LNCaP clone FGC (cell line): ENCODE results near the gene ZNF329.
A peak's percentile ranks its signal among the peaks of the same experiment; 100 is the strongest.

Experiments used
- DNase-seq: peaks from one replicate; pipeline ENCODE4 v3.0.0-alpha.2; 2011; ENCODE audit warnings: low read depth
- H3K4me3 ChIP-seq: 2 replicates; pipeline ENCODE4 v1.5.1; 2011; ENCODE audit warnings: mild to moderate bottlenecking, low read depth, low read length, control low read depth
- TF ChIP-seq, protein P1 (sequence below): IDR thresholded peaks from 2 replicates; pipeline ENCODE4 v1.5.1; 2012; ENCODE audit warnings: mild to moderate bottlenecking; ENCODE audit not compliant: control insufficient read depth, insufficient read depth; ENCODE audit errors: extremely low read depth

ZNF329 gene

DNA sequence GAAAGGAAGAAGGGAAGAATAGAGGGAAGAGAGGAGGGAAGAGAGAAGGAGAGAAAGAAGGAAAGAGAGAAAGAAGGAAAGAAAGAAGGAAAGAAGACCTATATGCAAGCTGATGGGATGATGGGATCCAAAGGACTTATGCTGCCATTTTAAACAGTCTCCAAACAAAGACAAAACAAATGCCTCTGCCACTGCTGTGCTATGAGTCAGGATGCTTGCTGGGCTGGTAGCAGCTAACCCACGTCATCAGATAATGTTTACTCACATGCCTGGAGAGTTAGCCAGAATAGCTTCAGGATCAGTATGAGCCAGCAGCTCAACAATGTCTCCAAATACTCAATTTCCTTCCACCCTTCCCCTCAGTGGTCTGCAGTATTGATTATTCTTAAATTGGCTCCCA, 20.3 kb upstream of the ZNF329 start:
- H3K4me3 ChIP-seq: no peak overlapping the region
- no peak for DNase-seq
- TF ChIP-seq, protein P1, sequence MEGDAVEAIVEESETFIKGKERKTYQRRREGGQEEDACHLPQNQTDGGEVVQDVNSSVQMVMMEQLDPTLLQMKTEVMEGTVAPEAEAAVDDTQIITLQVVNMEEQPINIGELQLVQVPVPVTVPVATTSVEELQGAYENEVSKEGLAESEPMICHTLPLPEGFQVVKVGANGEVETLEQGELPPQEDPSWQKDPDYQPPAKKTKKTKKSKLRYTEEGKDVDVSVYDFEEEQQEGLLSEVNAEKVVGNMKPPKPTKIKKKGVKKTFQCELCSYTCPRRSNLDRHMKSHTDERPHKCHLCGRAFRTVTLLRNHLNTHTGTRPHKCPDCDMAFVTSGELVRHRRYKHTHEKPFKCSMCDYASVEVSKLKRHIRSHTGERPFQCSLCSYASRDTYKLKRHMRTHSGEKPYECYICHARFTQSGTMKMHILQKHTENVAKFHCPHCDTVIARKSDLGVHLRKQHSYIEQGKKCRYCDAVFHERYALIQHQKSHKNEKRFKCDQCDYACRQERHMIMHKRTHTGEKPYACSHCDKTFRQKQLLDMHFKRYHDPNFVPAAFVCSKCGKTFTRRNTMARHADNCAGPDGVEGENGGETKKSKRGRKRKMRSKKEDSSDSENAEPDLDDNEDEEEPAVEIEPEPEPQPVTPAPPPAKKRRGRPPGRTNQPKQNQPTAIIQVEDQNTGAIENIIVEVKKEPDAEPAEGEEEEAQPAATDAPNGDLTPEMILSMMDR: no peak

DNA sequence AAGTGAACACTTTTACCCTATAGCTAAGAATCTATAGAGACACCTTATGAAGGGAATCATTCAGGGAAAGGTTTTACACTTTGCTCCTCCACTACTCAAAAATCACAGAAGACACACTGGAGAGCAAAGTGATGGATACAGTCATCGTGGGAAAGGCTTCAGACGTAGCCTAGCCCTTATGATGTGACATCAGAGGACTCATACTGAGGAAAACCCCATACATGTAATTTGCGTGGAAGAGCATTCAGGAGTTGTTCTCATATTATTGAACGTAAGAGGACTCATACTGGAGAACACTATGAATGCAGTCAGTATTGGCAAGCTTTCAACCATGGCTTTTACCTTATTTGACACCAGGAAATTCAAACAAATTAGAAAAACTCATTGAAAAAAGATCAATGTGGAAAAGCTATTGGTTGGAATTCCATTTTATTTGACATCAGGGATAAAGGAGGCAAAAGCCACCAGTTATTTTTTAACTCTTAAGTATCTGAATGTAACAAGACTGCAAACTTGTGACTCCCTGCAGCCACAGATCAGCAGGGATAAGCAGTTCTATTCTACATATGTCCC, 16.2 kb upstream of the ZNF329 start:
- no peak overlapping the region for H3K4me3 ChIP-seq
- TF ChIP-seq, protein P1: no peak
- no peak for DNase-seq

DNA sequence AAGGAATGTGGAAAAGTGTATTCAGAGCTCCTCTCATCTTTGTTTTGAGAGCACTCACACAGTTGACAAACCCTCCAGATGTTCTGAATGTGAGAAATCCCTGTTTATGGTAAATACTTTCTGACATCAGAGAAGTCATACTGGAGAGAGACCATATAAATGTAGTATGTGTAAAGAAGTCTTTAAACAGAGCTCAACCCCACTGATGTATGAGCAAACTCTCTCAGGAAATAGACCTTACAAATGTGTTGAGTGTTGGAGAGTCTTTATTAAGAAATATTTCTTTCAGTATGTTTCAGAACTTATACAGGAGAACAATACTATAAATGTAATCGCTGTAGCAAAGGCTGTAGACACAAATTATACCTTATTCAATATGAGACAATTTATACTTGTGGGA, 15.7 kb upstream of the ZNF329 start:
- no peak for DNase-seq
- H3K4me3 ChIP-seq: no peak overlapping the region
- TF ChIP-seq, protein P1: no peak

DNA sequence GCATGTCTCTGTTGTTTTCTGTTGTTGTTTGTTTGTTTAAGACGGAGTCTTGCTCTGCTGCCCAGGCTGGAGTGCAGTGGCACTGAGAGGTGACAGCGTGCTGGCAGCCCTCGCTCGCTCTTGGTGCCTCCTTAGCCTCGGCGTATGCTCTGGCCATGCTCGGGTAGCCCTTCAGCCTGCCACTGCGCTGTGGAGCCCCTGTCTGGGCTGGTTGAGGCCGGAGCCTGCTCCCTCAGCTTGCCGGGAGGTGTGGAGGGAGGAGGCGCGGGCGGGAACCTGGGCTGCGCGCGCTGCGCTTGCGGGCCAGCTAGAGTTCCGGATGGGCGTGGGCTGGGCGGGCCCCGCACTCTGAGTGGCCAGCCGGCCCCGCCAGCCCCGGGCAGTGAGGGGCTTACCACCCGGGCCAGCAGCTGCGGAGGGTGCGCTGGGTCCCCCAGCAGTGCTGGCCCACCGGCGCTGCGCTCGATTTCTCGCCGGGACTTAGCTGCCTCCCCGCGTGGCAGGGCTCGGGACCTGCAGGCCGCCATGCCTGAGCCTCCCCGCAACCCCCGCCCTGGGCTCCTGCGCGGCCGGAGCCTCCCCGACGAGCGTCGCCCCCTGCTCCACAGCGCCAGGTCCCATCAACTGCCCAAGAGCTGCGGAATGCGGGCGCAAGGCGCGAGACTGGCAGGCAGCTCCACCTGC, 6.6 kb upstream of the ZNF329 start:
- TF ChIP-seq, protein P1: no peak
- no peak for DNase-seq
- no peak overlapping the region for H3K4me3 ChIP-seq

DNA sequence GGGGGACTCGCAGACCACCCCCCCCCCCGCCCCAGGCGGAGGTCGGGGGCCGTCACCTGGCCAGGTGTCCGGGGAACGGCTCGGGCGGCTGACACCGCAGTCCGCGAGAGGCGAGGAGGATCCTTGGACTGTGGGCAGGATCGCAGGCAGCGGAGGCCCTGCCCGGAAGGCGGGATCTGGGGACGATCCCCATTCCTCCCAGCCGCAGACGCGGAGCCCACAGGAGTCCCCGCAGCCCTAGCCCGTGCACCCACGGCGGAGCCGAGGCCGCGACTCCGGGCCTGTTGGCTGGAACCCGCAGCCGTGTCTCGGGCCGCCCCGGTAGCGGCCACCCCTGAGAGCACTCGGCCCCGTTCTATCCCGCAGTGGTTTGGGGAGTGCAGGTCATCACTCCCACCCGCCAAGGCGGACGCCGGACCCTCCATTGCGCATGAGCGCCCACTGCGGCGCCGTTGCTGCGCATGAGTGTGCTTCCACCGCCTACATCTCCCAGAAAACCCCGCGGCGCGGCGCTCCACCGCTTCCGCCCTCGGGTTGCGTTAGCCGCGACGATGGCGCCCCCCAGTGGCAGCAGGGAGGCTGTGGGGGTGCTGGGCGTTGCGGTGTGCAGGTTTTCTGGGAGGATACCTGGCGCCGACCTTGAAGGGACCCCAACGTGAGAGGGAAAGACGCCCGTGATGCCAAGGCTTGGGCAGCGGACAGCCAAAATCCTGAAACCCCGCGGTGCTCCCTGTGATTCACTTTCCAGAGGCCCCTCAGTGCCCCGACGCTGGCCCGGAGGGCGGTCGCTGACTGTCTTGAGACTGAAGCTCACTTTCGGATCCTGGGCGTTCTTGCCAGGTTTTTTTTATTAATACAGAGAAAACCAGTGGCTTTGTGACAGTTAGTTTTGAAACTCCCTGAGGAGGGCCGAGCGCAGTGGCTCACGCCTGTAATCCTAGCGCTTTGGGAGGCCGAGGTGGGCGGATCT, 4.4 kb upstream of the ZNF329 start:
- H3K4me3 ChIP-seq: peak overlapping the region; percentile 84
- DNase-seq: peak; percentile 79
- TF ChIP-seq, protein P1: peak; percentile 99

DNA sequence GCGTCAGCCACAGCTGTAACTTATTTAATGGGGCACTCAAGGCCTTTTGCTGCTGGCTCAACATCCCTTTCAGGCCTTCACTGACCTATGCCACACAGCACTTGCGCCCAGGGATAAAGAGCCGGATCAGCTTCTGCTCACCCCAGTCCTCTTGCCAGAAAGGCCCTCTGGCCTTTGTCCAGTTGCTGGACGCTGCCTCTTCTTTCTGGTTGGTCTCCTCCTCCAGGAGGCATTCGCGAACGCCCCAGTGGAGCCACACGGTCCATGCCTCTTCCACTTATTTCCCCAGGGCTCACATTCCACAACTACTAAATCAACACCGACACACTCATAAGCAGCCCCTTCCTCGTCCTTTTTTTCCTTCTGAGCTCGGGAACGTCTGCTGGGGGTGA, 3.7 kb upstream of the ZNF329 start:
- DNase-seq: no peak
- TF ChIP-seq, protein P1: no peak
- peak overlapping the region; percentile 84 for H3K4me3 ChIP-seq
